NB4 (cell line): ENCODE data around the gene CDH12.

Experiments
- DNase-seq: peaks from one replicate; pipeline ENCODE4 v3.0.0; 2010; ENCODE audit warnings: low read depth
- H3K4me3 ChIP-seq: one replicate; pipeline ENCODE4 v1.5.1; 2011; ENCODE audit warnings: mild to moderate bottlenecking, low read depth, low read length, moderate library complexity
- CTCF ChIP-seq: IDR thresholded peaks from one replicate; pipeline ENCODE4 v1.5.1; 2012; ENCODE audit warnings: low read depth, low read length
- MAX ChIP-seq: IDR thresholded peaks from 2 replicates; pipeline ENCODE4 v1.6.1; 2011; ENCODE audit warnings: low read depth, low read length
- MYC ChIP-seq: IDR thresholded peaks from 2 replicates; pipeline ENCODE4 v1.6.1; 2011; ENCODE audit warnings: low read depth, low read length
- POLR2A ChIP-seq: IDR thresholded peaks from 2 replicates; pipeline ENCODE4 v1.6.1; 2011; ENCODE audit warnings: mild to moderate bottlenecking; ENCODE audit not compliant: insufficient read length; ENCODE audit errors: extremely low read depth

CDH12 gene

GRCh38 chr5:21802869-21803490, 1050.2 kb downstream of the CDH12 start:
- no peak for TF ChIP-seq POLR2A
- peak; percentile 14 for TF ChIP-seq CTCF
- H3K4me3 ChIP-seq: no peak overlapping the region
- DNase-seq: peak; percentile 45

- DNase-seq: no peak
- TF ChIP-seq POLR2A (no peak), CTCF (no peak), MAX (no peak), MYC (no peak)
- no peak overlapping the region for H3K4me3 ChIP-seq
Observed at GRCh38 chr5:21802100-21802499, 1051.0 kb downstream of the CDH12 start.

- H3K4me3 ChIP-seq: no peak overlapping the region
- no peak for DNase-seq
- TF ChIP-seq POLR2A (no peak), MYC (no peak), CTCF (no peak), MAX (no peak)
Observed at GRCh38 chr5:21792748-21793147, 1060.4 kb downstream of the CDH12 start.

GRCh38 chr5:21791304-21791703, 1061.8 kb downstream of the CDH12 start:
- H3K4me3 ChIP-seq: no peak overlapping the region
- TF ChIP-seq MYC (no peak), CTCF (no peak), POLR2A (no peak), MAX (no peak)
- DNase-seq: no peak

- H3K4me3 ChIP-seq: no peak overlapping the region
- TF ChIP-seq MAX (no peak), CTCF (no peak), MYC (no peak), POLR2A (no peak)
- no peak for DNase-seq
Observed at GRCh38 chr5:21784487-21784886, 1068.7 kb downstream of the CDH12 start.

- H3K4me3 ChIP-seq: no peak overlapping the region
- no peak for DNase-seq
- TF ChIP-seq MAX (no peak), MYC (no peak), POLR2A (no peak), CTCF (no peak)
Observed at GRCh38 chr5:21783074-21783679, 1070.0 kb downstream of the CDH12 start.
